SK-N-SH treated with all-trans-retinoic acid at 6 μM for 48 hours (cell line): ENCODE results near the gene CBFB.
A peak's percentile ranks its signal among the peaks of the same experiment; 100 is the strongest.

Source experiments
- ATAC-seq: fragments of 200-7000 bp; cut with Tn5 transposase; 3 replicates; pipeline ENCODE4 v1.9.1; 2020; ENCODE audit warnings: mild to moderate bottlenecking, moderate library complexity
- ARNTL ChIP-seq: fragments of 450-650 bp; formaldehyde crosslinking; IDR thresholded peaks from 2 replicates; pipeline ENCODE4 v1.5.0; 2020; ENCODE audit warnings: low read depth, mild to moderate bottlenecking, moderate library complexity, borderline replicate concordance
- BACH2 ChIP-seq: fragments of 250-450 bp; sonication (Bioruptor Pico); IDR thresholded peaks from 2 replicates; pipeline ENCODE4 v1.9.0; 2021; ENCODE audit warnings: mild to moderate bottlenecking, borderline replicate concordance
- CREB5 ChIP-seq: fragments of 250-450 bp; sonication (Bioruptor Pico); IDR thresholded peaks from 2 replicates; pipeline ENCODE4 v1.5.1; 2020; ENCODE audit warnings: low read depth, mild to moderate bottlenecking, moderate library complexity
- CSDC2 ChIP-seq: fragments of 250-450 bp; sonication (Bioruptor Pico); IDR thresholded peaks from 2 replicates; pipeline ENCODE4 v1.5.0; 2020; ENCODE audit warnings: mild to moderate bottlenecking, moderate library complexity
- CSRNP3 ChIP-seq: fragments of 250-450 bp; sonication (Bioruptor Pico); IDR thresholded peaks from 2 replicates; pipeline ENCODE4 v1.5.1; 2021; ENCODE audit warnings: mild to moderate bottlenecking, moderate library complexity
- ESRRG ChIP-seq: fragments of 250-450 bp; sonication (Bioruptor Pico); IDR thresholded peaks from 2 replicates; pipeline ENCODE4 v1.6.1; 2021; ENCODE audit warnings: mild to moderate bottlenecking
- GLIS3 ChIP-seq: fragments of 250-450 bp; sonication (Bioruptor Pico); IDR thresholded peaks from 2 replicates; pipeline ENCODE4 v1.5.0; 2020; ENCODE audit warnings: mild to moderate bottlenecking, moderate library complexity
- ISL1 ChIP-seq: fragments of 250-450 bp; sonication (Bioruptor Pico); IDR thresholded peaks from 2 replicates; pipeline ENCODE4 v2.1.2; 2022; ENCODE audit warnings: mild to moderate bottlenecking, moderate library complexity
- OSR1 ChIP-seq: fragments of 250-450 bp; sonication (Bioruptor Pico); IDR thresholded peaks from 2 replicates; pipeline ENCODE4 v1.8.0; 2022; ENCODE audit warnings: moderate library complexity, mild to moderate bottlenecking, inconsistent platforms
- PATZ1 ChIP-seq: fragments of 250-450 bp; sonication (Bioruptor Pico); IDR thresholded peaks from 2 replicates; pipeline ENCODE4 v1.8.0; 2020; ENCODE audit warnings: mild to moderate bottlenecking, moderate library complexity, borderline replicate concordance
- POU6F1 ChIP-seq: fragments of 250-450 bp; sonication (Bioruptor Pico); IDR thresholded peaks from 2 replicates; pipeline ENCODE4 v1.8.0; 2021; ENCODE audit warnings: low read depth, mild to moderate bottlenecking, moderate library complexity, borderline replicate concordance
- PPARA ChIP-seq: fragments of 250-450 bp; sonication (Bioruptor Pico); IDR thresholded peaks from 2 replicates; pipeline ENCODE4 v1.5.0; 2020; ENCODE audit warnings: mild to moderate bottlenecking, borderline replicate concordance
- RARB ChIP-seq: fragments of 250-450 bp; sonication (Bioruptor Pico); IDR thresholded peaks from 2 replicates; pipeline ENCODE4 v1.8.0; 2021; ENCODE audit warnings: mild to moderate bottlenecking, moderate library complexity
- SNAI2 ChIP-seq: fragments of 250-450 bp; sonication (Bioruptor Pico); IDR thresholded peaks from 2 replicates; pipeline ENCODE4 v1.5.0; 2020; ENCODE audit warnings: mild to moderate bottlenecking, moderate library complexity
- TCF4 ChIP-seq: fragments of 250-450 bp; sonication (Bioruptor Pico); IDR thresholded peaks from 2 replicates; pipeline ENCODE4 v1.8.0; 2021; ENCODE audit warnings: mild to moderate bottlenecking, moderate library complexity, borderline replicate concordance
- TSHZ2 ChIP-seq: fragments of 250-450 bp; sonication (Bioruptor Pico); IDR thresholded peaks from 2 replicates; pipeline ENCODE4 v1.5.0; 2020; ENCODE audit warnings: mild to moderate bottlenecking, moderate library complexity
- ZC3H10 ChIP-seq: fragments of 250-450 bp; sonication (Bioruptor Pico); IDR thresholded peaks from 2 replicates; pipeline ENCODE4 v1.5.1; 2021; ENCODE audit warnings: mild to moderate bottlenecking, moderate library complexity
- ZFP3 ChIP-seq: fragments of 250-450 bp; sonication (Bioruptor Pico); IDR thresholded peaks from 2 replicates; pipeline ENCODE4 v1.5.0; 2020; ENCODE audit warnings: mild to moderate bottlenecking, moderate library complexity
- ZFP30 ChIP-seq: fragments of 450-650 bp; formaldehyde crosslinking; IDR thresholded peaks from 2 replicates; pipeline ENCODE4 v1.5.0; 2022; ENCODE audit warnings: mild to moderate bottlenecking, moderate library complexity
- ZNF565 ChIP-seq: fragments of 450-650 bp; formaldehyde crosslinking; conservative IDR thresholded peaks from 2 replicates; pipeline ENCODE4 v1.5.0; 2020; ENCODE audit warnings: low read depth, mild to moderate bottlenecking, moderate library complexity
- ZNF8 ChIP-seq: fragments of 450-650 bp; formaldehyde crosslinking; IDR thresholded peaks from 2 replicates; pipeline ENCODE4 v1.5.0; 2020; ENCODE audit warnings: mild to moderate bottlenecking, moderate library complexity

CBFB gene

GRCh38 chr16:67115639-67116038, 86.7 kb downstream of the CBFB start:
- ATAC-seq = peak; percentile 82
- TF ChIP-seq BACH2 (CRISPR knock-in tag) = no peak
- TF ChIP-seq ZNF565 (CRISPR knock-in tag) = no peak
- TF ChIP-seq GLIS3 = no peak
- no peak for TF ChIP-seq ZC3H10
- no peak for TF ChIP-seq RARB (CRISPR knock-in tag)
- TF ChIP-seq ESRRG (CRISPR knock-in tag) = no peak
- no peak for TF ChIP-seq TCF4 (CRISPR knock-in tag)
- no peak for TF ChIP-seq TSHZ2 (CRISPR knock-in tag)
- no peak for TF ChIP-seq ZFP30 (CRISPR knock-in tag)
- no peak for TF ChIP-seq CREB5 (CRISPR knock-in tag)
- TF ChIP-seq OSR1 = no peak
- no peak for TF ChIP-seq CSDC2 (CRISPR knock-in tag)
- no peak for TF ChIP-seq ZNF8 (CRISPR knock-in tag)
- TF ChIP-seq CSRNP3 (CRISPR knock-in tag) = no peak
- TF ChIP-seq ARNTL = no peak

GRCh38 chr16:67116388-67117311, 87.7 kb downstream of the CBFB start:
- TF ChIP-seq ZNF8 (CRISPR knock-in tag) (no peak), CSRNP3 (CRISPR knock-in tag) (no peak), ARNTL (no peak), RARB (CRISPR knock-in tag) (no peak), PATZ1 (CRISPR knock-in tag) (no peak), ZC3H10 (no peak), ZNF565 (CRISPR knock-in tag) (no peak), CSDC2 (CRISPR knock-in tag) (no peak), PPARA (CRISPR knock-in tag) (no peak), OSR1 (no peak), GLIS3 (no peak), ZFP30 (CRISPR knock-in tag) (no peak), POU6F1 (CRISPR knock-in tag) (no peak), CREB5 (CRISPR knock-in tag) (no peak), ZFP3 (CRISPR knock-in tag) (no peak), SNAI2 (CRISPR knock-in tag) (no peak), ISL1 (no peak), TCF4 (CRISPR knock-in tag) (no peak), TSHZ2 (CRISPR knock-in tag) (no peak)
- ATAC-seq = no peak
